GM12874 (cell line): ENCODE results near the gene RAB4B.

ENCODE experiments used
- CTCF ChIP-seq: IDR thresholded peaks from 2 replicates; pipeline ENCODE4 v1.5.1; 2011; ENCODE audit warnings: low read depth, mild to moderate bottlenecking, control low read depth, low read length, moderate library complexity; ENCODE audit not compliant: insufficient read depth

The RAB4B gene

GRCh38 chr19:40777645-40777936 is 456 bp upstream of the RAB4B start:
- no peak for TF ChIP-seq CTCF

- no peak for TF ChIP-seq CTCF
Observed at GRCh38 chr19:40778706-40779284, 748 bp downstream of the RAB4B start.

- TF ChIP-seq CTCF: no peak
Observed at GRCh38 chr19:40780582-40780981, 2.5 kb downstream of the RAB4B start.

- TF ChIP-seq CTCF: no peak
Observed at GRCh38 chr19:40781140-40781539, 3.1 kb downstream of the RAB4B start.

GRCh38 chr19:40783711-40784110 is 5.7 kb downstream of the RAB4B start:
- no peak for TF ChIP-seq CTCF

- no peak for TF ChIP-seq CTCF
Observed at GRCh38 chr19:40785526-40785925, 7.5 kb downstream of the RAB4B start.

- no peak for TF ChIP-seq CTCF
Observed at GRCh38 chr19:40786060-40787037, 8.3 kb downstream of the RAB4B start.
